H9 (cell line): ENCODE results near the gene GRIK1. TPM values are rescaled to one million over a fixed set of nuclear protein-coding genes. Genes with fewer than 3 reads are reported as not detected.

Experiments used
- DNase-seq: peaks from one replicate; pipeline ENCODE4 v3.0.0-alpha.2; 2017
- H2AFZ ChIP-seq: one replicate; pipeline ENCODE4 v1.6.1; 2013; ENCODE audit warnings: mild to moderate bottlenecking, low read length, control low read depth, moderate library complexity
- H2AK5ac ChIP-seq: 2 replicates; pipeline ENCODE4 v1.6.1; 2013; ENCODE audit warnings: low read length, control low read depth, mixed read lengths; ENCODE audit not compliant: insufficient read length
- H2BK120ac ChIP-seq: one replicate; pipeline ENCODE4 v1.6.1; 2013; ENCODE audit warnings: low read depth, mild to moderate bottlenecking, low read length, control low read depth, inconsistent platforms; ENCODE audit not compliant: poor library complexity, severe bottlenecking
- H2BK12ac ChIP-seq: 2 replicates; pipeline ENCODE4 v1.6.1; 2013; ENCODE audit warnings: low read length, control low read depth, mixed read lengths, low read depth; ENCODE audit not compliant: insufficient read length
- H2BK15ac ChIP-seq: 2 replicates; pipeline ENCODE4 v1.6.1; 2013; ENCODE audit warnings: low read depth, low read length, control low read depth
- H2BK20ac ChIP-seq: one replicate; pipeline ENCODE4 v1.6.1; 2013; ENCODE audit warnings: low read depth, mild to moderate bottlenecking, low read length, control low read depth, inconsistent platforms; ENCODE audit not compliant: poor library complexity, severe bottlenecking
- H2BK5ac ChIP-seq: 2 replicates; pipeline ENCODE4 v1.6.1; 2013; ENCODE audit warnings: low read length, control low read depth, mixed read lengths; ENCODE audit not compliant: insufficient read length
- H3K14ac ChIP-seq: 2 replicates; pipeline ENCODE4 v1.6.1; 2013; ENCODE audit warnings: low read length, control low read depth; ENCODE audit not compliant: insufficient read depth
- H3K18ac ChIP-seq: 2 replicates; pipeline ENCODE4 v1.6.1; 2013; ENCODE audit warnings: low read depth, mild to moderate bottlenecking, mixed read lengths, low read length, control low read depth; ENCODE audit not compliant: insufficient read length
- H3K23ac ChIP-seq: 2 replicates; pipeline ENCODE4 v1.6.1; 2013; ENCODE audit warnings: low read length, control low read depth, mixed read lengths, low read depth; ENCODE audit not compliant: insufficient read length
- H3K23me2 ChIP-seq: 2 replicates; pipeline ENCODE4 v1.6.1; 2013; ENCODE audit warnings: low read depth, mild to moderate bottlenecking, mixed read lengths, low read length, control low read depth; ENCODE audit not compliant: insufficient read length, poor library complexity, severe bottlenecking
- H3K27ac ChIP-seq: 2 replicates; pipeline ENCODE4 v1.5.1; 2013; ENCODE audit warnings: low read length, control low read depth, mixed read lengths, low read depth; ENCODE audit not compliant: insufficient read length
- H3K27me3 ChIP-seq: 2 replicates; pipeline ENCODE4 v1.6.1; 2013; ENCODE audit warnings: low read length, control low read depth, inconsistent platforms; ENCODE audit not compliant: insufficient read depth
- H3K4ac ChIP-seq: 2 replicates; pipeline ENCODE4 v1.6.1; 2013; ENCODE audit warnings: low read depth, mild to moderate bottlenecking, control low read depth, inconsistent platforms, low read length, moderate library complexity
- H3K4me1 ChIP-seq: 2 replicates; pipeline ENCODE4 v1.6.1; 2013; ENCODE audit warnings: low read length, control low read depth, inconsistent platforms; ENCODE audit not compliant: insufficient read depth
- H3K4me2 ChIP-seq: 2 replicates; pipeline ENCODE4 v1.6.1; 2013; ENCODE audit warnings: low read length, control low read depth, mixed read lengths; ENCODE audit not compliant: insufficient read length, insufficient read depth
- H3K56ac ChIP-seq: 2 replicates; pipeline ENCODE4 v1.6.1; 2013; ENCODE audit warnings: low read depth, mild to moderate bottlenecking, mixed read lengths, low read length, control low read depth; ENCODE audit not compliant: insufficient read length
- H3K79me1 ChIP-seq: 2 replicates; pipeline ENCODE4 v1.6.1; 2013; ENCODE audit warnings: low read depth, mild to moderate bottlenecking, moderate library complexity, low read length, control low read depth, inconsistent platforms; ENCODE audit not compliant: insufficient read depth, poor library complexity, severe bottlenecking
- H3K79me2 ChIP-seq: 2 replicates; pipeline ENCODE4 v1.6.1; 2013; ENCODE audit warnings: low read length, control low read depth, inconsistent platforms; ENCODE audit not compliant: insufficient read depth
- H3K9ac ChIP-seq: 2 replicates; pipeline ENCODE4 v1.6.1; 2013; ENCODE audit warnings: low read length, control low read depth, mixed read lengths; ENCODE audit not compliant: insufficient read length; ENCODE audit errors: extremely low read depth
- H3K9me3 ChIP-seq: one replicate; pipeline ENCODE4 v1.6.1; 2013; ENCODE audit warnings: low read depth, low read length, inconsistent platforms; ENCODE audit not compliant: control insufficient read depth
- H3T11ph ChIP-seq: one replicate; pipeline ENCODE4 v1.6.1; 2013; ENCODE audit warnings: mild to moderate bottlenecking, low read length, control low read depth, inconsistent platforms
- H4K20me1 ChIP-seq: one replicate; pipeline ENCODE4 v1.6.1; 2013; ENCODE audit not compliant: control insufficient read depth, insufficient read length, insufficient read depth
- H4K5ac ChIP-seq: 2 replicates; pipeline ENCODE4 v1.6.1; 2013; ENCODE audit warnings: low read depth, mild to moderate bottlenecking, mixed read lengths, low read length, control low read depth; ENCODE audit not compliant: insufficient read length
- H4K8ac ChIP-seq: replicated peaks from 2 replicates; pipeline ENCODE4 v1.6.1; 2013; ENCODE audit warnings: low read length, control low read depth, mixed read lengths, low read depth; ENCODE audit not compliant: insufficient read length
- H4K91ac ChIP-seq: 2 replicates; pipeline ENCODE4 v1.6.1; 2013; ENCODE audit warnings: low read depth, mild to moderate bottlenecking, moderate library complexity, mixed read lengths, low read length, control low read depth; ENCODE audit not compliant: insufficient read length
- H3K27ac Mint-ChIP-seq, 3 experiments: 2 replicates in 2 of 3; 3 replicates in 1 of 3; pipeline ENCODE4 v1.8.0; 2020 to 2021; ENCODE audit warnings: mixed read lengths in 3 of 3, mild to moderate bottlenecking in 1 of 3, moderate library complexity in 1 of 3
- H3K27me3 Mint-ChIP-seq: 2 replicates; pipeline ENCODE4 v1.8.0; 2021; ENCODE audit warnings: low read depth, mild to moderate bottlenecking, moderate library complexity, mixed read lengths
- H3K36me3 Mint-ChIP-seq, 3 experiments: 2 replicates in 2 of 3; 3 replicates in 1 of 3; pipeline ENCODE4 v1.8.0; 2020 to 2021; ENCODE audit warnings: low read depth in 3 of 3, mixed read lengths in 3 of 3; ENCODE audit not compliant: insufficient read depth in 1 of 3
- H3K4me1 Mint-ChIP-seq, 2 experiments: 2 replicates each; pipeline ENCODE4 v1.8.0; 2020; ENCODE audit warnings: mixed read lengths in 2 of 2
- H3K4me3 Mint-ChIP-seq, 2 experiments: 2 replicates in 1 of 2; 3 replicates in 1 of 2; pipeline ENCODE4 v1.8.0; 2020 to 2021; ENCODE audit warnings: mild to moderate bottlenecking in 2 of 2, mixed read lengths in 2 of 2, moderate library complexity in 1 of 2
- H3K9me3 Mint-ChIP-seq, 2 experiments: 2 replicates in 1 of 2; 3 replicates in 1 of 2; pipeline ENCODE4 v1.8.0; 2020; ENCODE audit warnings: mild to moderate bottlenecking in 2 of 2, mixed read lengths in 2 of 2, moderate library complexity in 1 of 2
- WGBS: extraction: QIAGEN DNeasy Blood & Tissue Kit; methylation state at CpG from one replicate; pipeline ENCODE4 v1.1.7; 2013; ENCODE audit warnings: missing lambda C conversion rate, low lambda C conversion rate, mixed read lengths; ENCODE audit not compliant: insufficient read length; ENCODE audit errors: extremely low coverage; 5-methylcytosine and 5-hydroxymethylcytosine counted together
- total RNA-seq: library from RNA; stranded (reverse); gene quantifications from 2 replicates; pipeline ENCODE4 v1.2.1, GENCODE V29; 2021
- TF ChIP-seq, protein P1 (sequence below): fragments of 200-600 bp; sonication (generic); conservative IDR thresholded peaks from 3 replicates; pipeline ENCODE4 v1.8.0; 2021; ENCODE audit warnings: antibody characterized with exemption, mild to moderate bottlenecking

GRIK1 gene
- total RNA-seq, 1 experiment from 2014 or later, result not detected

DNA sequence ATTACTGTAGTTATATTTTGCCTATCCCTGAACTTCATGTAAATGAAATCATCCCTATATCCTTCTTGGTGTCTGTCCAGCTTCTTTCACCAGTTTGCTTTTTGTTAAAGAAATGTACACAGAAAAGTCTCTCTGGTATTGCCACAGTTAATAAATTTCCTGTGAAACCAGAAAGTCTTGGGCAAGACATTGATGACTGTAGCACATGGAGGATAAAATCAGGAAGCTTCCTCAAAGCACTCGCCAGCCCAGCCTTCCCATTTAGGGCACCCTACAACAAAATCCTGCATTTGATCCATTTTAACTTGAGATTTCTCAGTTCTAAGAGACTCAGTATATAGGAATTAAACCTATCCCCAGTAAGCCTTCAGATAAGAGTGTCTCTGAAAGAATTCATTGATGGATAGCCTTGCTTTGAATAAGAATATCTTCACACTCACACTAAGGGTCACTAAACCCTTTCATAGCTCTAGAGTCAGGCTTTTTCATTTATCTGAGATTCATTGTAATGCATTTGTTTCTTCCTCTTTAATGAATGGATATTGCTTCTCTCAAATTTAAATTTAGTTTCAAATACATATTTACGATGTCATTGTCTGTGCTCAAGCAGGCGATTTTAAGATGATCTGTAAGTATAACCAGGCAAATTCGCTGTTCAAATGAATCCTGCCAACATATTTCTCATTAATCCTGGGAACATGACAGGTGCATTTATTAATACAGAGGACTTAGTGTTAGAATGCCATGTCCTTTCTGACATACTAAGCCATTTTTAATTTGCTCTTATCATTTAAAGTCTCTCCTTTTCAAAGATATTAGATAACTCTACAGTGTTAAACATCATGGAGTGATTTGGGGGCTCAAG is 153.1 kb downstream of the GRIK1 start:
- H3K4ac ChIP-seq, result no peak overlapping the region
- H3K9me3 Mint-ChIP-seq, result no peaks in the 10 kb centered on the region; a peak in 1 of 5 replicates
- no peak overlapping the region for H3K14ac ChIP-seq
- no peaks in the 10 kb centered on the region for H3K27me3 Mint-ChIP-seq
- no CpG with 5 or more reads among the region's 4 CpGs for WGBS
- H2BK120ac ChIP-seq, result no peak overlapping the region
- H2BK12ac ChIP-seq, result no peak overlapping the region
- H3K27me3 ChIP-seq, result no peaks in the 10 kb centered on the region
- H3K27ac ChIP-seq, result no peak overlapping the region
- no peak overlapping the region for H3K18ac ChIP-seq
- no peak overlapping the region for H3K4me2 ChIP-seq
- no peak overlapping the region for H3K56ac ChIP-seq
- TF ChIP-seq, protein P1, sequence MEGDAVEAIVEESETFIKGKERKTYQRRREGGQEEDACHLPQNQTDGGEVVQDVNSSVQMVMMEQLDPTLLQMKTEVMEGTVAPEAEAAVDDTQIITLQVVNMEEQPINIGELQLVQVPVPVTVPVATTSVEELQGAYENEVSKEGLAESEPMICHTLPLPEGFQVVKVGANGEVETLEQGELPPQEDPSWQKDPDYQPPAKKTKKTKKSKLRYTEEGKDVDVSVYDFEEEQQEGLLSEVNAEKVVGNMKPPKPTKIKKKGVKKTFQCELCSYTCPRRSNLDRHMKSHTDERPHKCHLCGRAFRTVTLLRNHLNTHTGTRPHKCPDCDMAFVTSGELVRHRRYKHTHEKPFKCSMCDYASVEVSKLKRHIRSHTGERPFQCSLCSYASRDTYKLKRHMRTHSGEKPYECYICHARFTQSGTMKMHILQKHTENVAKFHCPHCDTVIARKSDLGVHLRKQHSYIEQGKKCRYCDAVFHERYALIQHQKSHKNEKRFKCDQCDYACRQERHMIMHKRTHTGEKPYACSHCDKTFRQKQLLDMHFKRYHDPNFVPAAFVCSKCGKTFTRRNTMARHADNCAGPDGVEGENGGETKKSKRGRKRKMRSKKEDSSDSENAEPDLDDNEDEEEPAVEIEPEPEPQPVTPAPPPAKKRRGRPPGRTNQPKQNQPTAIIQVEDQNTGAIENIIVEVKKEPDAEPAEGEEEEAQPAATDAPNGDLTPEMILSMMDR, result no peak
- no peak overlapping the region for H3T11ph ChIP-seq
- no peaks in the 10 kb centered on the region for H3K79me2 ChIP-seq
- H2BK5ac ChIP-seq, result no peak overlapping the region
- H2AK5ac ChIP-seq, result no peak overlapping the region
- H4K91ac ChIP-seq, result no peak overlapping the region
- no peaks in the 10 kb centered on the region for H3K23me2 ChIP-seq
- H2BK15ac ChIP-seq, result no peak overlapping the region
- H2AFZ ChIP-seq, result no peak overlapping the region
- DNase-seq, result no peak
- H3K9ac ChIP-seq, result no peak overlapping the region
- H3K4me1 ChIP-seq, result no peaks in the 10 kb centered on the region; the same call in 1 of the 2 replicates
- no peaks in the 10 kb centered on the region for H3K79me1 ChIP-seq
- H3K4me1 Mint-ChIP-seq, result peaks cover 23 to 29% of the 10 kb centered on the region in 2 experiments
- H2BK20ac ChIP-seq, result no peak overlapping the region
- H3K4me3 Mint-ChIP-seq, result no peak overlapping the region
- H4K5ac ChIP-seq, result no peak overlapping the region
- H3K23ac ChIP-seq, result no peak overlapping the region
- peak overlapping the region in 1 of 3 experiments; percentile 55; a peak in 2 of 7 replicates for H3K27ac Mint-ChIP-seq
- no peaks in the 10 kb centered on the region; a peak in 1 of 7 replicates for H3K36me3 Mint-ChIP-seq
- no peaks in the 10 kb centered on the region for H4K20me1 ChIP-seq
- no peaks in the 10 kb centered on the region for H3K9me3 ChIP-seq
- no peak overlapping the region for H4K8ac ChIP-seq
